HL-60 (cell line): ENCODE data around the gene SHB.

Experiments
- DNase-seq, 2 experiments: peaks; one replicate each; pipeline ENCODE4 v3.0.0-alpha.2; 2010 to 2020; ENCODE audit warnings: low read depth in 1 of 2, low spot score in 1 of 2
- H3K27ac ChIP-seq: fragments of 250-450 bp; sonication (Bioruptor Pico); replicated peaks from 2 replicates; pipeline ENCODE4 v1.5.1; 2020; ENCODE audit warnings: mild to moderate bottlenecking, moderate library complexity
- H3K27me3 ChIP-seq: fragments of 250-450 bp; sonication (Bioruptor Pico); 2 replicates; pipeline ENCODE4 v1.5.1; 2021; ENCODE audit warnings: mild to moderate bottlenecking, moderate library complexity; ENCODE audit not compliant: insufficient read depth, poor library complexity, severe bottlenecking
- H3K4me3 ChIP-seq: replicated peaks from 2 replicates; pipeline ENCODE4 v1.5.1; 2011; ENCODE audit warnings: mild to moderate bottlenecking, control low read depth, low read length; ENCODE audit not compliant: insufficient read depth
- CTCF ChIP-seq: IDR thresholded peaks from one replicate; pipeline ENCODE4 v1.5.1; 2011; ENCODE audit warnings: low read length, control low read depth, inconsistent platforms; ENCODE audit not compliant: insufficient read depth
- GABPA ChIP-seq: IDR thresholded peaks from 2 replicates; pipeline ENCODE4 v1.6.1; 2012; ENCODE audit warnings: low read depth
- POLR2AphosphoS5 ChIP-seq: IDR thresholded peaks from 2 replicates; pipeline ENCODE4 v1.6.1; 2012; ENCODE audit warnings: low read depth
- REST ChIP-seq: IDR thresholded peaks from 2 replicates; pipeline ENCODE4 v1.6.1; 2012; ENCODE audit warnings: low read depth; ENCODE audit not compliant: insufficient replicate concordance
- SPI1 ChIP-seq: IDR thresholded peaks from 2 replicates; pipeline ENCODE4 v1.6.1; 2012; ENCODE audit warnings: low read depth, mild to moderate bottlenecking, borderline replicate concordance

SHB gene

GRCh38 chr9:38096238-38096805 is 27.3 kb upstream of the SHB start:
- no peak for TF ChIP-seq CTCF
- TF ChIP-seq POLR2AphosphoS5, result no peak
- TF ChIP-seq GABPA, result no peak
- TF ChIP-seq SPI1, result no peak
- no peak for TF ChIP-seq REST
- no peak overlapping the region for H3K27ac ChIP-seq
- H3K4me3 ChIP-seq, result no peak overlapping the region
- no peak for DNase-seq
- no peaks in the 10 kb centered on the region for H3K27me3 ChIP-seq

GRCh38 chr9:38094165-38094564 is 25.1 kb upstream of the SHB start:
- no peak for DNase-seq
- Histone ChIP-seq H3K27me3 (no peaks in the 10 kb centered on the region), H3K4me3 (no peak overlapping the region), H3K27ac (no peak overlapping the region)
- TF ChIP-seq GABPA, result no peak
- TF ChIP-seq POLR2AphosphoS5, result no peak
- TF ChIP-seq CTCF, result no peak
- no peak for TF ChIP-seq SPI1
- no peak for TF ChIP-seq REST

GRCh38 chr9:38092656-38093055 is 23.6 kb upstream of the SHB start:
- no peak overlapping the region for H3K4me3 ChIP-seq
- no peak overlapping the region for H3K27ac ChIP-seq
- no peak for TF ChIP-seq SPI1
- no peak for TF ChIP-seq REST
- TF ChIP-seq POLR2AphosphoS5, result no peak
- TF ChIP-seq CTCF, result no peak
- TF ChIP-seq GABPA, result no peak
- no peaks in the 10 kb centered on the region for H3K27me3 ChIP-seq
- no peak for DNase-seq
